ENCODE results near the gene OR2B6. TPM values are rescaled to one million over a fixed set of nuclear protein-coding genes. Genes with fewer than 3 reads are reported as not detected.

OR2B6 gene
- total RNA-seq (2022; extraction: Qiagen RNA extraction) = 0.08 to 0.32 TPM (median 0.15 TPM) in 3 of 5 replicates, not detected in the others

DNA sequence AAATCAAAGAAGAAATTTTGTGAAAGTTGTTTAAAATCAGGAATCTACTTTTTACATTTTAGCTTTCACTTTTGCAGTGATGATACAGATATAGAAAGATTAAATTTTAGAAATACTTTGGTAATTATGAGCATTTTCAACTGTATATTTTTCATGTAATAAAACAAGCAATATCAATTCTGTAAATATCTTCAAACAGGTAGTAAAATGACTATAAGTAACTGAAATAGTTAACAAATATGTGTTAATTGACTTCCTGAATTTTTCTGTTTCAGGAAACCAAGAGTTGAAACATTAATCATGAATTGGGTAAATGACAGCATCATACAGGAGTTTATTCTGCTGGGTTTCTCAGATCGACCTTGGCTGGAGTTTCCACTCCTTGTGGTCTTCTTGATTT, at the start of gene OR2B6:
Gene OR2B6 (plus strand): TSS at position 301 of the 400 bp plus-strand sequence. CDS start 0 bp downstream, at position 301.

DNA sequence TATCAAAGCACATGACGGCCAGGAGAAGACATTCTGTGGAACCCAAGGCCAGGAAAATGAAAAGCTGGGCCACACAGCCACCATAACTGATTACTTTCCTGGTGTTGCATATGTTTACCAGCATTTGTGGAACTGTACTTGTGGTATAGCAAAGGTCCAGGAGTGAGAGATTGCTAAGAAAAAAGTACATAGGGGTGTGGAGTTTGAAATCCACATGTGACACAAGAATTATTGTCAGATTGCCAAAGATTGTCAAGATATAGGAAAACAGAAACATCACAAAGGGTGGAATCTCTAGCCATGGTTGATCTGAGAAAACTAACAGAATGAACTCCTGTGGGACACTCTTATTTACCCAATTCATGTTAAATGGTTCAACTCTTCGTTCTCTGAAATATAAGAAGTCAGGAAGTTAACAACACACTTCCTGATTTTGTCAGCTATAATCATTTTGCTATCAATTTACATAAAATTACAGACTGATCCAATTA, 45.0 kb upstream of the OR2B6 start, which contains the start of gene OR2B2:
Gene OR2B2 (minus strand): TSS at position 441 of the 491 bp plus-strand sequence. CDS start 77 bp downstream, at position 364.

Other genes starting within 250 kb of the OR2B6 start
- gene OR2B2, start 44.8 kb upstream of the OR2B6 start, total RNA-seq (2022; extraction: Qiagen RNA extraction) = not detected in 5 replicates
- 0.93 to 1.1 TPM (median 0.98 TPM) in 5 replicates for gene ZNF165, start 123.3 kb downstream of the OR2B6 start, total RNA-seq (2022; extraction: Qiagen RNA extraction)
- 3.9 to 5.1 TPM (median 4.2 TPM) in 5 replicates for gene ZSCAN16, start 167.4 kb downstream of the OR2B6 start, total RNA-seq (2022; extraction: Qiagen RNA extraction)
- 4.0 to 6.0 TPM (median 5.2 TPM) in 5 replicates for gene ZKSCAN8, start 184.6 kb downstream of the OR2B6 start, total RNA-seq (2022; extraction: Qiagen RNA extraction)

All from A549 treated with CORT108297 at 1 μM for 4 hours (cell line).